Testis (tissue), 2 donors: ENCODE data around the gene FAM78A.

Experiments
- CTCF ChIP-seq, 3 experiments: fragments of 450-650 bp in 2 of 3; fragments of 200-600 bp in 1 of 3; sonication (generic) in 1 of 3; IDR thresholded peaks; one replicate each; pipeline ENCODE4 v1.5.1; 2016 to 2019; ENCODE audit warnings: antibody characterized with exemption in 3 of 3, mild to moderate bottlenecking in 2 of 3, moderate library complexity in 1 of 3
- POLR2A ChIP-seq: fragments of 450-650 bp; IDR thresholded peaks from one replicate; pipeline ENCODE4 v1.6.1; 2017; ENCODE audit warnings: antibody characterized with exemption, mild to moderate bottlenecking, moderate library complexity

DNA sequence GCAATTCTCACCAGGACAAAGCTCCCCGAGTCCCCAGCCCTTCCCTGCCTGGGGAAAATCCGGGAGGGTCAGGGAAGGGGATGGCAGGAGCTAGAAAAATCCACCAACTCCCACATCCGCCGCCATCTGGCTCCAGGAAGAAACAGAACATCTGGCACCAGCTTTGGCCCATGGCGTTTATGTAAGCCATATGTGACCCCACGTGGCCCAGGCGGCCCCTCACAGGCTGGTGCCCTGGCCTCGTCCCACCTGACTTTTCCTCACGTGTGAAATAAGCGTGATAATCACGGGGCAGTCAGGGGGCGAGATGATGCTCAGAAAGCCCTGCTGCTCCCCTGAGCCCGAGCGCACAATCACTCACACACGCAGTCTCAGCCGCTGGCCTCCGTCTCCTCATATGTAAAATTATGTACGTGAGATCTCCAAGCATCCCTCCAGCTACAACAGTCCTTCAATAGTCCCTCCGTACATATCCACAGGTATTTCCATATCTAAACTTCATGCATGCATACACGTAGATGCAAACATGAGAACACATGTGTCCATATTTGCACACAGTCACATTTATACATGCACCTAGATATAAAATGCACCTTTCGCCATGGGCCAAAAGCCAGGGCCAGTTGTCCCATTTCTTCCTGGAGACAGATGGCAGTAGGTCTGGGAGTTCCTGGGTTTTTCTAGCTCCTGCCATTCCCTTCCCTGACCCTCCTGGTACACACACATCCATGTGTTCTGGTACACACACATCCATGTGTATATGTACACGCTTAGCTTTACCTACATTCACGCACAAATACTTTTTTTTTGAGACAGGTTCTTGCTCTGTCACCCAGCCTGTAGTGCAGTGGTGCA lies 42.1 kb upstream of the FAM78A start:
- TF ChIP-seq CTCF (IDR thresholded peaks at IDR 0.05) (no peak), POLR2A (no peak)
